ENCODE measurements around the gene BRD8.

DNA sequence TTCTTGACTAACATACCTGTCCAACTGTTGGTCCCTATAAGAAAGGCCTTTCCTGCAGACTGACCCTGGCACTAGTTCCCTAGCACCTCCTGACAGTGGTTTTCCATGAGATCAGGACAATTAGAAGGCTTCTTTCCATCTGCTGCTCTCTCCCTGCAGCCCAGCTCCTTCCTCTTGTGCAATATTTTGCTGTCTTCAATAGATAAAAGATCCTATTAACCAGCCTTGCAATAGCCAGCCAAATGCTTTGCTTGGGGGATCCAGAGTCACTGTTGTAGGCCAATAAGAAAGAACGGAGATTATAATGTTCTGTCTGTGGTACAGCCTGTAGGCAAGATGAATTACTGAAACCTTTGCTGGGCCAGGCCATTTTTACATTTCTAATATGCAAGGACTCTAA lies 20.8 kb downstream of the BRD8 start:
- no peak for TF ChIP-seq EZH2 (IDR thresholded peaks at IDR 0.05; ENCODE audit: borderline replicate concordance)
- TF ChIP-seq, protein P1, sequence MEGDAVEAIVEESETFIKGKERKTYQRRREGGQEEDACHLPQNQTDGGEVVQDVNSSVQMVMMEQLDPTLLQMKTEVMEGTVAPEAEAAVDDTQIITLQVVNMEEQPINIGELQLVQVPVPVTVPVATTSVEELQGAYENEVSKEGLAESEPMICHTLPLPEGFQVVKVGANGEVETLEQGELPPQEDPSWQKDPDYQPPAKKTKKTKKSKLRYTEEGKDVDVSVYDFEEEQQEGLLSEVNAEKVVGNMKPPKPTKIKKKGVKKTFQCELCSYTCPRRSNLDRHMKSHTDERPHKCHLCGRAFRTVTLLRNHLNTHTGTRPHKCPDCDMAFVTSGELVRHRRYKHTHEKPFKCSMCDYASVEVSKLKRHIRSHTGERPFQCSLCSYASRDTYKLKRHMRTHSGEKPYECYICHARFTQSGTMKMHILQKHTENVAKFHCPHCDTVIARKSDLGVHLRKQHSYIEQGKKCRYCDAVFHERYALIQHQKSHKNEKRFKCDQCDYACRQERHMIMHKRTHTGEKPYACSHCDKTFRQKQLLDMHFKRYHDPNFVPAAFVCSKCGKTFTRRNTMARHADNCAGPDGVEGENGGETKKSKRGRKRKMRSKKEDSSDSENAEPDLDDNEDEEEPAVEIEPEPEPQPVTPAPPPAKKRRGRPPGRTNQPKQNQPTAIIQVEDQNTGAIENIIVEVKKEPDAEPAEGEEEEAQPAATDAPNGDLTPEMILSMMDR (IDR thresholded peaks at IDR 0.05; ENCODE audit: poor library complexity): no peak
